ENCODE measurements around the gene GRIPAP1. TPM values are rescaled to one million over a fixed set of nuclear protein-coding genes. Genes with fewer than 3 reads are reported as not detected.

Gene GRIPAP1
- total RNA-seq, 1 experiment from 2014 or later: 18.0 TPM

DNA sequence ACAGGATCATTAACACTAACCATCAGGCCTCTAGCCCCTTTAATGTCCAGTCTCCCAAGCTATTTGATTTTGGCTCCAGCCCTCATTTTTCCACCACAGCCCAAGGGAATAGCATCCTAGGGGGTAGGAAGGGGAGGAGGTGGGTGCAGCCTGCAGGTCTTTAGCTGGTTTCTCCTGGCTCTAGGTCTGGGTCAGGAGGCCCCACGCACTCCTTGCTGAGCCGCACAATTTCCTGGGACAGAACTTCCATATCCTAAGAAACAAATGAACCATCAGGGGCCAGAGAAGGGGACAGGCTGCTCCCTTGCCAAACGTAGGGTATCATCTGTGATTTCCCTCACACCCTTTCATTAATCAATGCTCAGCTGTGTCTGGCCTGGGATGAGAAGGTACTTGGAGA is 28.0 kb downstream of the GRIPAP1 start:
- Histone ChIP-seq H3K9me3 (ENCODE audit: low read length) (no peaks in the 10 kb centered on the region), H3K36me3 (ENCODE audit: insufficient read depth, low read length) (no peaks in the 10 kb centered on the region), H3K4me2 (ENCODE audit: low read depth, low read length, poor library complexity, severe bottlenecking) (no peak overlapping the region), H3K9me2 (replicated peaks; ENCODE audit: insufficient read depth, low read length) (no peaks in the 10 kb centered on the region), H2AFZ (ENCODE audit: low read length) (no peak overlapping the region), H3K4me1 (ENCODE audit: low read length) (no peaks in the 10 kb centered on the region), H4K20me1 (ENCODE audit: insufficient read depth, low read depth, low read length) (no peaks in the 10 kb centered on the region), H3K79me2 (ENCODE audit: low read length) (no peaks in the 10 kb centered on the region), H3K9ac (ENCODE audit: low read length) (no peak overlapping the region), H3K4me3 (ENCODE audit: low read length) (no peak overlapping the region), H3K27ac (ENCODE audit: low read length) (no peak overlapping the region), H3K27me3 (ENCODE audit: low read length) (no peaks in the 10 kb centered on the region)
- no peak for DNase-seq

GRCh38 chrX:48972220-48973164 is 29.6 kb downstream of the GRIPAP1 start:
- H3K36me3 ChIP-seq (ENCODE audit: insufficient read depth, low read length): no peaks in the 10 kb centered on the region
- H3K4me3 ChIP-seq (ENCODE audit: low read length): no peak overlapping the region
- H3K9me3 ChIP-seq (ENCODE audit: low read length): no peaks in the 10 kb centered on the region
- H4K20me1 ChIP-seq (ENCODE audit: insufficient read depth, low read depth, low read length): no peaks in the 10 kb centered on the region
- H3K27me3 ChIP-seq (ENCODE audit: low read length): no peaks in the 10 kb centered on the region
- H3K4me2 ChIP-seq (ENCODE audit: low read depth, low read length, poor library complexity, severe bottlenecking): no peak overlapping the region
- H3K4me1 ChIP-seq (ENCODE audit: low read length): no peaks in the 10 kb centered on the region
- H3K9ac ChIP-seq (ENCODE audit: low read length): no peak overlapping the region
- DNase-seq: peak; percentile 68
- no peaks in the 10 kb centered on the region for H3K79me2 ChIP-seq (ENCODE audit: low read length)
- H2AFZ ChIP-seq (ENCODE audit: low read length): no peak overlapping the region
- no peak overlapping the region for H3K27ac ChIP-seq (ENCODE audit: low read length)
- no peaks in the 10 kb centered on the region for H3K9me2 ChIP-seq (replicated peaks; ENCODE audit: insufficient read depth, low read length)

- Histone ChIP-seq H3K27ac (ENCODE audit: low read length) (no peak within 1 kb of the TSS), H3K9me2 (replicated peaks; ENCODE audit: insufficient read depth, low read length) (no peaks in the 10 kb centered on the region), H2AFZ (ENCODE audit: low read length) (no peak within 1 kb of the TSS), H4K20me1 (ENCODE audit: insufficient read depth, low read depth, low read length) (no peaks in the 10 kb centered on the region), H3K79me2 (ENCODE audit: low read length) (no peaks in the 10 kb centered on the region), H3K9ac (ENCODE audit: low read length) (no peak within 1 kb of the TSS), H3K9me3 (ENCODE audit: low read length) (no peaks in the 10 kb centered on the region), H3K4me3 (ENCODE audit: low read length) (no peak within 1 kb of the TSS), H3K36me3 (ENCODE audit: insufficient read depth, low read length) (no peaks in the 10 kb centered on the region), H3K4me1 (ENCODE audit: low read length) (no peaks in the 10 kb centered on the region), H3K27me3 (ENCODE audit: low read length) (no peaks in the 10 kb centered on the region), H3K4me2 (ENCODE audit: low read depth, low read length, poor library complexity, severe bottlenecking) (no peak within 1 kb of the TSS)
- DNase-seq: no peak
Observed at GRCh38 chrX:48971249-48972219, 30.5 kb downstream of the GRIPAP1 start, which contains the start of gene KCND1. KCND1 (minus strand) TSS chrX:48971844; CDS start chrX:48970271, 1,573 bp downstream.

DNA sequence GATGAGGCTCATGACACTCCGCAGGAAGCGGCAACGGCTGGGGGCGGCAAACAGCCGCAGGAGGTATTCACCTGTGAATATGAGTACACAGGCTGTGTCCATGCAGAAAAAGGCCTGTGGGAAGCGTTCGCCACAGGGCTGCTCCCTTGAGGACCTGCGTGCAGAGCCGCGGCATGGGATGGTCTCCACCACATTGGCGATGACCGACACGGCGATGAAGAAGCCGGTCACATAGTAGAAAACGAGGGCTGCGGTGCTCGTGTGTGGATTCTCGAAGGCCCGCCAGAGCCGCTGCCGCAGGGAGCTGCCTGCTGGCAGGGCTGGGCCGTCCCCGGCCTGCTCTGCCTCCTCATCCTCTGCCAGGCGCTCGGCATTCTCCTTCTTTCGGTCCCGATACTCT is 32.6 kb downstream of the GRIPAP1 start:
- Histone ChIP-seq H3K4me2 (ENCODE audit: low read depth, low read length, poor library complexity, severe bottlenecking) (no peak overlapping the region), H3K9ac (ENCODE audit: low read length) (no peak overlapping the region), H4K20me1 (ENCODE audit: insufficient read depth, low read depth, low read length) (no peaks in the 10 kb centered on the region), H3K9me2 (replicated peaks; ENCODE audit: insufficient read depth, low read length) (no peaks in the 10 kb centered on the region), H3K79me2 (ENCODE audit: low read length) (no peaks in the 10 kb centered on the region), H3K9me3 (ENCODE audit: low read length) (no peaks in the 10 kb centered on the region), H3K27ac (ENCODE audit: low read length) (no peak overlapping the region), H3K4me3 (ENCODE audit: low read length) (no peak overlapping the region), H3K36me3 (ENCODE audit: insufficient read depth, low read length) (no peaks in the 10 kb centered on the region), H3K27me3 (ENCODE audit: low read length) (no peaks in the 10 kb centered on the region), H2AFZ (ENCODE audit: low read length) (no peak overlapping the region), H3K4me1 (ENCODE audit: low read length) (no peaks in the 10 kb centered on the region)
- no peak for DNase-seq

DNA sequence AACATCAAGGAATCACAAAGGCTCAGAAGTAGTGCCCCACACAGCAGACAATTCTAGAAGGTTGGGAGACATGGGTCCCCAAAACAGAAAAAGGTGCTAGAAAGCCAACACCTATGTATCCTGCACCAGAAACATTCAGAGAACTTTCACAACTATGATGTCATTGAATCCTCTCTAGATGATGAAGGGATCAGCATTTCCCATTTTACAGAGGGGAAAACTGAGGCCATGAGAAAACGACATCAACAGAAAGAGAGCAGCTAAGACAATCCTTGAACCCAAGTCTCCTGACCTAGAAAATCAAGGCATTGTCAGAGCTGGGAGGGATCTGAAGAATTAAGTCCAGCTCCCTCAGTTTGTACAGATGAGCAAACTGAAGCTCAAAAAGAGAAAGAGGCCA is 33.7 kb downstream of the GRIPAP1 start:
- Histone ChIP-seq H3K27ac (ENCODE audit: low read length) (no peak overlapping the region), H3K9ac (ENCODE audit: low read length) (no peak overlapping the region), H4K20me1 (ENCODE audit: insufficient read depth, low read depth, low read length) (no peaks in the 10 kb centered on the region), H3K4me1 (ENCODE audit: low read length) (peaks cover 3% of the 10 kb centered on the region), H3K79me2 (ENCODE audit: low read length) (no peaks in the 10 kb centered on the region), H3K36me3 (ENCODE audit: insufficient read depth, low read length) (no peaks in the 10 kb centered on the region), H3K4me2 (ENCODE audit: low read depth, low read length, poor library complexity, severe bottlenecking) (no peak overlapping the region), H2AFZ (ENCODE audit: low read length) (no peak overlapping the region), H3K9me2 (replicated peaks; ENCODE audit: insufficient read depth, low read length) (no peaks in the 10 kb centered on the region), H3K4me3 (ENCODE audit: low read length) (no peak overlapping the region), H3K9me3 (ENCODE audit: low read length) (no peaks in the 10 kb centered on the region), H3K27me3 (ENCODE audit: low read length) (no peaks in the 10 kb centered on the region)
- DNase-seq: no peak

DNA sequence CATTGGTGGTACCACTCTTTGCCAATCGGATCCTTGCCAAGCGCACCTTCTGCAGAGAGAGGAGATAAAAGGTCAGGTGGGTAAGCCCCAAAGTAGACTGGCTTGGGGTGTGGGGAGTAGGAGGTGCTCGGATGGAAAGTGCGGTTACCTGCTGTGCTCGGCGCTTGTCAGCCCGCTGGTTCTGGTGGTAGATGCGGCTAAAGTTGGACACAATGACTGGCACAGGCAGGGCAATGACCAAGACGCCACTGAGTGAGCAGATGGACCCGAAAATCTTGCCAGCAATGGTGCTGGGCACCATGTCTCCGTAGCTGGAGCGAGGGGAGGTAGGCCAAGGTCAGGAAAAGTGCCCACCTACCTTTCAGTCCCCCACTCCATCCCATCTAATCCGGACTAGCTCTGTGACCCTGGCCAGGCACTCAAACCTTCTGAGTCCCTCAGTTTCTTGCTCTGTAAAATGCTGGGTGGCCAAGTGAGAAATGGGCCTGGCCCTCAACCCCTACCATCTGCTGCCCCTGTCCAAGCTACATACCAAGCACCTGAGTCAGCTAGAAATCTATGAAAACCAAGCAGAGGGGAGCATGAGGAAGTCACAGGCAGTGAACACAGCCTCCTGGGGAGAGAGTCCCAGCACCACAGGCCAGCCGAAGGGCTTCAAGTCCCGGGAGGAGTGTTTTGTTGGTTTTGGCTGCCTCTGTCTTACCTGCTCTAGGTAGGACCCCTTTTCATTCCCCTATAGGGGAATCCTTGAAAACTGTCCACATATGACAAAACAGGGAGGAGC is 35.1 kb downstream of the GRIPAP1 start:
- no peaks in the 10 kb centered on the region for H3K79me2 ChIP-seq (ENCODE audit: low read length)
- no peak overlapping the region for H3K4me2 ChIP-seq (ENCODE audit: low read depth, low read length, poor library complexity, severe bottlenecking)
- no peaks in the 10 kb centered on the region for H3K9me2 ChIP-seq (replicated peaks; ENCODE audit: insufficient read depth, low read length)
- no peaks in the 10 kb centered on the region for H3K9me3 ChIP-seq (ENCODE audit: low read length)
- no peak overlapping the region for H3K4me3 ChIP-seq (ENCODE audit: low read length)
- no peak overlapping the region for H2AFZ ChIP-seq (ENCODE audit: low read length)
- DNase-seq: no peak
- H3K27me3 ChIP-seq (ENCODE audit: low read length): no peaks in the 10 kb centered on the region
- no peaks in the 10 kb centered on the region for H3K36me3 ChIP-seq (ENCODE audit: insufficient read depth, low read length)
- H3K4me1 ChIP-seq (ENCODE audit: low read length): peaks cover 12% of the 10 kb centered on the region
- no peak overlapping the region for H3K27ac ChIP-seq (ENCODE audit: low read length)
- H4K20me1 ChIP-seq (ENCODE audit: insufficient read depth, low read depth, low read length): no peaks in the 10 kb centered on the region
- H3K9ac ChIP-seq (ENCODE audit: low read length): no peak overlapping the region

- H3K9ac ChIP-seq (ENCODE audit: low read length): no peak overlapping the region
- no peak for DNase-seq
- no peak overlapping the region for H3K4me3 ChIP-seq (ENCODE audit: low read length)
- peaks cover 22% of the 10 kb centered on the region for H3K4me1 ChIP-seq (ENCODE audit: low read length)
- H4K20me1 ChIP-seq (ENCODE audit: insufficient read depth, low read depth, low read length): no peaks in the 10 kb centered on the region
- no peaks in the 10 kb centered on the region for H3K9me3 ChIP-seq (ENCODE audit: low read length)
- H3K27ac ChIP-seq (ENCODE audit: low read length): no peak overlapping the region
- H3K79me2 ChIP-seq (ENCODE audit: low read length): no peaks in the 10 kb centered on the region
- H3K9me2 ChIP-seq (replicated peaks; ENCODE audit: insufficient read depth, low read length): no peaks in the 10 kb centered on the region
- H3K4me2 ChIP-seq (ENCODE audit: low read depth, low read length, poor library complexity, severe bottlenecking): no peak overlapping the region
- H3K36me3 ChIP-seq (ENCODE audit: insufficient read depth, low read length): no peaks in the 10 kb centered on the region
- no peaks in the 10 kb centered on the region for H3K27me3 ChIP-seq (ENCODE audit: low read length)
- H2AFZ ChIP-seq (ENCODE audit: low read length): no peak overlapping the region
Observed at GRCh38 chrX:48965959-48966358, 36.1 kb downstream of the GRIPAP1 start.

All from Karpas-422 (cell line).